K562 (cell line): ENCODE results near the gene ZNF554.

Source experiments
- ARHGAP35 ChIP-seq: fragments of 450-650 bp; IDR thresholded peaks from 2 replicates; pipeline ENCODE4 v1.6.1; 2018; ENCODE audit not compliant: partially characterized antibody
- BCL6 ChIP-seq: fragments of 250-450 bp; sonication (Bioruptor Pico); IDR thresholded peaks from 2 replicates; pipeline ENCODE4 v1.4.0; 2020
- CHD2 ChIP-seq: IDR thresholded peaks from 2 replicates; pipeline ENCODE4 v1.6.1; 2011; ENCODE audit warnings: low read depth, low read length
- CTBP1 ChIP-seq: fragments of 450-650 bp; IDR thresholded peaks from 2 replicates; pipeline ENCODE4 v1.6.1; 2016; ENCODE audit warnings: borderline replicate concordance
- CTCF ChIP-seq, 3 experiments: IDR thresholded peaks in 2 of 3; conservative IDR thresholded peaks in 1 of 3; 2 replicates each; pipeline ENCODE4 v1.5.1; 2011 to 2012; ENCODE audit warnings: low read length in 3 of 3, mild to moderate bottlenecking in 3 of 3, control low read depth in 2 of 3, improper control_type of control experiment in 1 of 3, inconsistent platforms in 1 of 3, low read depth in 1 of 3, mixed read lengths in 1 of 3, moderate library complexity in 1 of 3; ENCODE audit not compliant: insufficient read depth in 2 of 3
- HMG20B ChIP-seq: fragments of 250-450 bp; sonication (Bioruptor Pico); IDR thresholded peaks from 2 replicates; pipeline ENCODE4 v1.5.0; 2021; ENCODE audit warnings: mild to moderate bottlenecking
- IRF1 ChIP-seq: sonication (generic); formaldehyde crosslinking; IDR thresholded peaks from 2 replicates; pipeline ENCODE4 v1.8.0; 2022; ENCODE audit warnings: missing genetic modification reagents, mild to moderate bottlenecking, borderline replicate concordance
- NELFE ChIP-seq: IDR thresholded peaks from 2 replicates; pipeline ENCODE4 v1.6.1; 2011; ENCODE audit warnings: mild to moderate bottlenecking; ENCODE audit not compliant: insufficient read depth, insufficient read length
- PCBP1 ChIP-seq: fragments of 200-400 bp; formaldehyde crosslinking; IDR thresholded peaks from 2 replicates; pipeline ENCODE4 v1.6.1; 2018; ENCODE audit warnings: mild to moderate bottlenecking, low read depth, low read length; ENCODE audit not compliant: poor library complexity, severe bottlenecking
- POLR2A ChIP-seq: fragments of 450-650 bp; conservative IDR thresholded peaks from 2 replicates; pipeline ENCODE4 v1.6.1; 2016
- ZNF274 ChIP-seq: IDR thresholded peaks from 2 replicates; pipeline ENCODE4 v1.6.1; 2011; ENCODE audit warnings: low read depth, mild to moderate bottlenecking, low read length, moderate library complexity, borderline replicate concordance
- ZSCAN29 ChIP-seq: fragments of 450-650 bp; IDR thresholded peaks from 2 replicates; pipeline ENCODE4 v1.6.1; 2017
- TF ChIP-seq, protein P1 (sequence below): sonication (generic); formaldehyde crosslinking; IDR thresholded peaks from 2 replicates; pipeline ENCODE4 v1.9.0; 2022; ENCODE audit warnings: mild to moderate bottlenecking, missing genetic modification reagents

DNA sequence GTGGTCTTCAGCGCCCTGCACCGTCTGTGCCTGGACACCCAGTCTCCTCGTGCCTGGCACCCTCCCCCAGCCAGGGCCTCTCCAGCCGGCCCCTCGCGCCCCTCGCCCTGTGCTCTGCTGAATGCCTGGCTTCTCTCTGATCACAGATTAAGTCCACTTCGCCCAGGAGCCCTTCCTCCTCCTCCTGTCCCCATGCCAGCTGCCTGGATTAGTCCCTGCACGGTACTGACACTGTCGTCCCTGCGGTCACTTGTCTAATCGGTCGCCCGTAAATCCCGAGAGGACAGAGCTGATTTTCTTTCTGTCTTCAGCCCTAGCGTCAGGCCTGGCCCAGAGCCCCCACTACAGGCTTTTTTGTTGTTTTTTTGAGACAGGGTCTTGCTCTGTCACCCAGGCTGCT, 27.8 kb upstream of the ZNF554 start:
- TF ChIP-seq ZSCAN29, result no peak
- TF ChIP-seq BCL6 (CRISPR knock-in tag), result no peak
- no peak for TF ChIP-seq NELFE
- TF ChIP-seq POLR2A, result no peak
- no peak for TF ChIP-seq ARHGAP35
- TF ChIP-seq HMG20B, result no peak
- no peak for TF ChIP-seq PCBP1
- TF ChIP-seq CTCF (IDR thresholded peaks at IDR 0.05 in 2 of 3, conservative IDR thresholded peaks at IDR 0.05 in 1 of 3; ENCODE audit: insufficient read depth in 2 of 3, low read depth in 1 of 3, low read length in 3 of 3), result no peak
- no peak for TF ChIP-seq IRF1
- TF ChIP-seq, protein P1, sequence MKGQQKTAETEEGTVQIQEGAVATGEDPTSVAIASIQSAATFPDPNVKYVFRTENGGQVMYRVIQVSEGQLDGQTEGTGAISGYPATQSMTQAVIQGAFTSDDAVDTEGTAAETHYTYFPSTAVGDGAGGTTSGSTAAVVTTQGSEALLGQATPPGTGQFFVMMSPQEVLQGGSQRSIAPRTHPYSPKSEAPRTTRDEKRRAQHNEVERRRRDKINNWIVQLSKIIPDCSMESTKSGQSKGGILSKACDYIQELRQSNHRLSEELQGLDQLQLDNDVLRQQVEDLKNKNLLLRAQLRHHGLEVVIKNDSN (CRISPR knock-in tag), result no peak
- TF ChIP-seq CHD2, result no peak
- TF ChIP-seq CTBP1, result no peak
- no peak for TF ChIP-seq ZNF274
